ENCODE data around the gene HACD3.
"Not testable (repeated sequence)": the region's sequence is repeated elsewhere in the genome, so short reads cannot be mapped to it uniquely, and the experiment has no call there.

The HACD3 gene

DNA sequence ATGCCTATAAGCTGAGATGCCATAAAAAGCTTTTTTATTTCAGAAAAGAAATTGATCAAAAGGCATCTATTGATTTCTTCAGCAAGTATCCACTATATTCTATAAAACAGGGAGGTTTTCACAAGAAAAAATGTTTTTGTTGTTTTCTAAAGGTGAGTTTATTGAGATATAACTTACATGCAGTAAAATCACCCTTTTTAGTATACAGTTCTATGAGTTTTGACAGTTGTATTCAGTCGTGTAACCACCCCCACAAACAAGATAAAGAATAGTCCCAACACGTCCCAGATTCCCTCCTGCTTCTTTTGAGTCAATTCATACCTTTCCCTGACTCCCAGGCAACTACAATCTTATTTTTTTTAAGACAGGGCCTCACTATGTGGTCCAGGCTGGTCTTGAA lies 72.9 kb downstream of the HACD3 start:
- Mint-ChIP-seq H3K4me3 (no peak overlapping the region), H3K27ac (no peak overlapping the region), H3K27me3 (ENCODE audit: low read depth) (no peaks in the 10 kb centered on the region), H3K4me1 (ENCODE audit: low read depth) (peaks cover 2% of the 10 kb centered on the region), H3K36me3 (ENCODE audit: low read depth) (peaks cover 14% of the 10 kb centered on the region), H3K9me3 (no peaks in the 10 kb centered on the region)

- Mint-ChIP-seq H3K4me3 (no peak overlapping the region), H3K27me3 (ENCODE audit: low read depth) (no peaks in the 10 kb centered on the region), H3K27ac (no peak overlapping the region), H3K36me3 (ENCODE audit: low read depth) (peaks cover 10% of the 10 kb centered on the region), H3K9me3 (no peaks in the 10 kb centered on the region), H3K4me1 (ENCODE audit: low read depth) (peaks cover 2% of the 10 kb centered on the region)
Measured at GRCh38 chr15:65603559-65603958, 73.3 kb downstream of the HACD3 start.

DNA sequence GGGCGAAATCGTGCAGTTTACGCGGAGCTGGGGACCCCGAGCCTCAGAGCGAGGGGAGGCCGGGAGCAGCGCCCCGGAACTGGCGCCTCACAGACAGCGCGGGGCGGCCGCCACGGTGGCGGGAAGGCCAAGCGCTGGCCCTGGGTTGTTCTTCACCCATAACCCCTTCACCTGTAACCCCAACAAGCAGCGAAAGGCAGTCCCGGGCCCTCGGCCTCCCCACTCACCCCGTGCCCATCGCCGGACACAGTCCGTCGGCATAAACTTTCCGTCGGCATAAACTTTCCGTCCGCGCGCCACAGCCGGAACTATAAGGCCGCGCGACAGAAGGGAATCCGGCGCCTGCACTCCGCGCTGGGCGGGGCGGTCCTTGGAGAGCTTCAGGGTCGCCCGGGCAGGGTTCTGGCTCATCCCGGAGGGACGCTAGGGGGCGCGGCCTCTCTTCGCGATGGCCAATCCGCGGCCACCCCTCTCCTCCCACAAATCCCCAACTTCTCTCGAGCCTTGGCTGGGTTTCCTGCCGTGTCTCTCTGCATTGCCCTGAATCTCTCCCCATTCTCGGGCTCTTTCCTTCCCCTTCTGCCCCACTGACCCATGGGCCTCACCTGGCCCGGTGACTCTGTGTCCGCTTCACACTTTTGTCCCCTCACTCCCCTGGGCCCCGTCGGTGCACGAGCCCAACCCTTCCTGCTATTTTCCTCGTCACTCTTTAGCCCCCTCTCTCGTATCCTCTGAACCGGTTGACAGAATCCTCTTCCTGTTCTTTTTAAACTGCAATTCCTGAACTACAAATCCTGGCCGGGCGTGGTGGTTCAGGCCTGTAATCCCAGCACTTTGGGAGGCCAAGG lies 80.8 kb downstream of the HACD3 start, which contains the start of gene INTS14:
TSS of gene INTS14 (minus strand) at position 261 of the 848 bp plus-strand sequence. CDS start 3,751 bp downstream, outside the sequence.
- Mint-ChIP-seq H3K9me3 (no peaks in the 10 kb centered on the region), H3K27ac (peak within 1 kb of the TSS; percentile 89), H3K27me3 (ENCODE audit: low read depth) (no peaks in the 10 kb centered on the region), H3K36me3 (ENCODE audit: low read depth) (no peaks in the 10 kb centered on the region), H3K4me3 (peak within 1 kb of the TSS; percentile 93), H3K4me1 (ENCODE audit: low read depth) (peaks cover 17% of the 10 kb centered on the region)

- Mint-ChIP-seq H3K36me3 (ENCODE audit: low read depth) (no peaks in the 10 kb centered on the region), H3K4me3 (peak overlapping the region; percentile 93), H3K27me3 (ENCODE audit: low read depth) (no peaks in the 10 kb centered on the region), H3K27ac (peak overlapping the region; percentile 89), H3K9me3 (no peaks in the 10 kb centered on the region), H3K4me1 (ENCODE audit: low read depth) (peaks cover 17% of the 10 kb centered on the region)
Measured at GRCh38 chr15:65611888-65612615, 81.8 kb downstream of the HACD3 start.

GRCh38 chr15:65612616-65612946 lies 82.3 kb downstream of the HACD3 start:
- Mint-ChIP-seq H3K4me3 (peak overlapping the region; percentile 93), H3K9me3 (no peaks in the 10 kb centered on the region)

GRCh38 chr15:65612949-65613744 lies 82.9 kb downstream of the HACD3 start:
- Mint-ChIP-seq H3K27me3 (ENCODE audit: low read depth) (no peaks in the 10 kb centered on the region), H3K9me3 (no peaks in the 10 kb centered on the region), H3K27ac (no peak overlapping the region), H3K4me1 (ENCODE audit: low read depth) (peaks cover 17% of the 10 kb centered on the region), H3K36me3 (ENCODE audit: low read depth) (no peaks in the 10 kb centered on the region), H3K4me3 (no peak overlapping the region)

More at GRCh38 chr15:65612616-65612946, 82.3 kb downstream of the HACD3 start:
- Mint-ChIP-seq H3K27me3 (ENCODE audit: low read depth) (no peaks in the 10 kb centered on the region), H3K27ac (no peak overlapping the region), H3K36me3 (ENCODE audit: low read depth) (no peaks in the 10 kb centered on the region), H3K4me1 (ENCODE audit: low read depth) (peaks cover 17% of the 10 kb centered on the region)

DNA sequence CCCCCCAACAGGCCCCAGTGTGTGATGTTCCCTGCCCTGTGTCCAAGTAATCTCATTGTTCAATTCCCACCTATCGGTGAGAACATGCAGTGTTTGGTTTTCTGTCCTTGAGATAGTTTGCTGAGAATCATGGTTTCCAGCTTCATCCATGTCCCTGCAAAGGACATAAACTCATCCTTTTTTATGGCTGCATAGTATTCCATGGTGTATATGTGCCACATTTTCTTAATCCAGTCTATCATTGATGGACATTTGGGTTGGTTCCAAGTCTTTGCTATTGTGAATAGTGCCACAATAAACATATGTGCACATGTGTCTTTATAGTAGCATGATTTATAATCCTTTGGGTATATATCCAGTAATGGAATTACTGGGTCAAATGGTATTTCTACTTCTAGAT lies 85.6 kb downstream of the HACD3 start:
- H3K4me3 Mint-ChIP-seq; H3K4me1 Mint-ChIP-seq (ENCODE audit: low read depth); H3K9me3 Mint-ChIP-seq; H3K36me3 Mint-ChIP-seq (ENCODE audit: low read depth); H3K27ac Mint-ChIP-seq; H3K27me3 Mint-ChIP-seq (ENCODE audit: low read depth): not testable (repeated sequence)

DNA sequence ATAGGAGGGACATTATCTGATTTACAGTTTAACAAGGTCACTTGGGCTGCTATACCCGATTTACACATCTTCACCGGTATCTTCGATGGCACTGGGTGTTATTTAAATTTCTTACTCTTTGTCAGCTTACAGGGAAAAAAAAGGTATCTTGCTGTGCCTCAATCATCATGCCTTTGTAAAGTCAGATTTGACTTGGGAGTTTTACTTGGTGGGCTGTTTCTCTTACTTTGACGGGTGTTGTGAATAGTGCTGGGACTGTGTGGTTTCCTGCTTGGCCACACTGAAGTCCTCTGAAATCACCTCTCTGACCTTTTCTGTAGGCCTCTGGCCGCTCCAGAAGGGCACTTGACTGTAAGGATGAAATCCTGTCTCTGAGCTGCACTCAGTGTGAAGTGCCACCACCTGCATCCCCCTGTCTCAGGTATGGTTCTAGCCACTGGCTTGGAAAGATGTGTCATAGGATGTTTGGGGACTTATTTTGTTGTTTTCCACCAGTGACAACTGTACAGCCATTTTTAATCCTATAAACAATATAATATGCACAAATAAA lies 88.4 kb downstream of the HACD3 start:
- no peaks in the 10 kb centered on the region for H3K9me3 Mint-ChIP-seq

DNA sequence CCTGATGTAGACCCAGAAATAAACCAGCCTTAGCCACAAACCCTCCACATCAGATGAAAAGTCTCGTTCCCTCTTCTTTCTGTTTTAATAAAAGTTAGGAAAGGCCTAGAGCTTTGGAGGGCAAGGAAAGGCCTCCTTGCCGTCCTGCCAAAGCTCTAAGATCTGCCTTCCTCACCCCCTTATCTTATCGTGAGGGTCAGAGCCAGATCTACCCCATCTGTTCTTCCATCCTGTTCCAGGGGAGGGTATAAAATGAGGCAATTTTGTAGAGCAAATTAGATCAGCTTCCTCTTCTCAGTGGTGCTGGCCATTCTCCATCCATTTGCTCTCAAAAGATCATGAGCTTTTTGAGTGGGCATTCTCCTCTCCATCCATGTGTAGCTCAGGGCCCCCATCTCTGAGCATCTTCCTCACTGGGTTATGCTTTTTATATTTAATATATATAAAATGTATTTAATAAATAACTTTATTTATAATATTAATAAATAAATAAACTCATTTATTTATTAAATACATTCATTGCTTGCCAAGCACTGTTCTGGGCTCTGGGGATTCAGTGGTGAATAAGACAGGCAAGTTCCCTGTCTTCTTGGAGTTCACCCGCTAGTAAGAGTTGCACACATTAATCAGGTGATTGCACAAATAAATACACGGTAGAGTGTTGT lies 89.5 kb downstream of the HACD3 start:
- no peaks in the 10 kb centered on the region for H3K9me3 Mint-ChIP-seq
- H3K36me3 Mint-ChIP-seq (ENCODE audit: low read depth): peaks cover 3% of the 10 kb centered on the region
- H3K27ac Mint-ChIP-seq: no peak overlapping the region
- H3K4me1 Mint-ChIP-seq (ENCODE audit: low read depth): no peaks in the 10 kb centered on the region
- no peaks in the 10 kb centered on the region for H3K27me3 Mint-ChIP-seq (ENCODE audit: low read depth)
- H3K4me3 Mint-ChIP-seq: no peak overlapping the region

More for the DNA sequence above, 88.4 kb downstream of the HACD3 start:
- no peak overlapping the region for H3K27ac Mint-ChIP-seq
- H3K4me3 Mint-ChIP-seq: no peak overlapping the region
- no peaks in the 10 kb centered on the region for H3K36me3 Mint-ChIP-seq (ENCODE audit: low read depth)
- no peaks in the 10 kb centered on the region for H3K27me3 Mint-ChIP-seq (ENCODE audit: low read depth)
- peaks cover 1% of the 10 kb centered on the region for H3K4me1 Mint-ChIP-seq (ENCODE audit: low read depth)

DNA sequence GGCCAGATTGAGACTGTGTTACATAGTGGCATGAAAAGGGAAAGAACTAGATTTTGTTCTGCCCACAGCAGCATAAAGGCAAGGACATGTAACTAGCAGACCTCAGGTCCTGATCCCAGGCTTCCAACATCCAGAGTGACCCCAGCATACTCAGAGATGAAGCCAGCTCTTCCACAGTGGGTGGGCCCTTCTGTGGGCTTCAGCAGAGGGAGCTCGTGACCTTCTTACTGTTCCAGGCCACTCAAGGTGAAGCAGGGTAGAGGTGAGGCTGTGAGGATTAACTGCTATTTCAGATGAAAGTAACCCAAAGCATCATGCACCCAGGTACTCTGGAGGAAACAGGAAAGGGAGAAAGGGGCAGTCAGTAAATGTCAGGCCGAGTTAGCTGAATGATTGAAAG lies 90.6 kb downstream of the HACD3 start:
- Mint-ChIP-seq H3K4me1 (ENCODE audit: low read depth) (no peaks in the 10 kb centered on the region), H3K27ac (no peak overlapping the region), H3K27me3 (ENCODE audit: low read depth) (no peaks in the 10 kb centered on the region), H3K4me3 (no peak overlapping the region), H3K36me3 (ENCODE audit: low read depth) (peaks cover 3% of the 10 kb centered on the region), H3K9me3 (no peaks in the 10 kb centered on the region)

DNA sequence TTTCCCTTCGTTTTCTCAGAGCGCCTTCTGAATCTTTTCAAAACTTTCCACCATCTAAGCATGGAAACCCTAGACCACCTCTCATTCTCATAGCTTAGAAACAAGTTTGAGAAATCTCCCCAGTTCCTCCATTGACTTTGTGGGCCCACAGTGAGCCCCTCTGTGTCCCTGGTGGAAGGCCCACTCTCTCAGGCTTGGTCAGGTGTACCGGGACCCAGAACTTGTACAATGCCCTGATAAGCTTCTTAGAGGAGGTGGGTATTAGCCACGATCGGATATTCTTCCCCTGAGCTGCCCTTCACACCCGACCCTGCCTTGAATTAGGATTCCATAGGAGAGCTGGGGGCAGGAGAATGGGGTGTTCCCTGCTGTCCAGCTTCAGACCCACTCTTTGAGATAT lies 91.4 kb downstream of the HACD3 start, which contains the start of gene SLC24A1:
TSS of gene SLC24A1 (plus strand) at position 301 of the 400 bp plus-strand sequence. CDS start 2,143 bp downstream, outside the sequence.
- Mint-ChIP-seq H3K9me3 (no peaks in the 10 kb centered on the region), H3K27ac (no peak within 1 kb of the TSS), H3K4me1 (ENCODE audit: low read depth) (no peaks in the 10 kb centered on the region), H3K4me3 (no peak within 1 kb of the TSS), H3K27me3 (ENCODE audit: low read depth) (no peaks in the 10 kb centered on the region), H3K36me3 (ENCODE audit: low read depth) (peaks cover 3% of the 10 kb centered on the region)

DNA sequence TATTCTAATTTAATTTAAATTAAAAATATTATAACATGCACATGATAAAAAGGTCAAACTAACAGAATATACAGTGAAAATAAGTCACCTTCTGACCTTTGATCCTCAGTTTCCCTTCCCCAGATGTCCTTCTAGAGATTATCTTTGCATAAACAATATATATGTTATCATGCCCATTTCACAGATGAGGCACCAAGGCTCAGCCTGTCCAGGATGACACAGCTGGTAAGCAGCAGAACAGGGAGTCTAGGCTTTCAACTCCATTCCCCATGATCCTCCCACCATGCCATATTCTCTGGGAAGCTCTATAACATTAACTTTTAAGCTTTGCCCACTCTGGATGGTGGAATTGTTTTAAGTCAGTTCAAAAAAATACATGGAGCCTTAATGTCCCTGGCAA lies 92.8 kb downstream of the HACD3 start:
- Mint-ChIP-seq H3K4me3 (no peak overlapping the region), H3K27ac (no peak overlapping the region), H3K36me3 (ENCODE audit: low read depth) (peaks cover 3% of the 10 kb centered on the region), H3K9me3 (no peaks in the 10 kb centered on the region), H3K4me1 (ENCODE audit: low read depth) (no peaks in the 10 kb centered on the region), H3K27me3 (ENCODE audit: low read depth) (no peaks in the 10 kb centered on the region)

DNA sequence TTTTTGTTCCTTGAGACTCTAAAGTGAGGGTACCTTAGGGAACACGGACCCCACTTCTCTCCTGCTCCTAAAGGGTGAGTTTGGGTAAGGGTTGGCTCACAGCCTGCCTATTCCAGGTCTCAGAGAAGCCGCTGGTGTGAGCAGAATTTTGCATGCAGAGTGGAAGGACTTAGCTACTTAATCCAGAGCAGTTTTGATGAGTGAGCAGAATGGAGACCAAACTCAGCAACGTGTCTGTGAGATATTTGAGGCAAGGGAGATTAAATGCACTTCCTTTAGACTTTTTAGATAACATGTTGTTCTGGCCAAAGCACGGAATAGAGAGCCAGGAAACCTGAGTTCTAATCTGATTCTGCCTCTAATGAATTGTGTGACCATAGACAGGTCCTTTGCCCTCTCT lies 96.6 kb downstream of the HACD3 start:
- Mint-ChIP-seq H3K4me3 (no peak overlapping the region), H3K27ac (no peak overlapping the region), H3K36me3 (ENCODE audit: low read depth) (peaks cover 3% of the 10 kb centered on the region), H3K27me3 (ENCODE audit: low read depth) (no peaks in the 10 kb centered on the region), H3K9me3 (no peaks in the 10 kb centered on the region), H3K4me1 (ENCODE audit: low read depth) (peaks cover 10% of the 10 kb centered on the region)
